CD4-positive, alpha-beta T cell treated with Interleukin-4 for 4 hours (primary cell): Measurements from ENCODE around the gene ADGRB2.
"Not testable (repeated sequence)": the region's sequence is repeated elsewhere in the genome, so short reads cannot be mapped to it uniquely, and the experiment has no call there.

Experiments used
- DNase-seq: peaks from one replicate; pipeline ENCODE4 v3.0.0-alpha.2; 2020

The ADGRB2 gene

GRCh38 chr1:31715873-31716220, 48.3 kb downstream of the ADGRB2 start:
- no peak for DNase-seq

- DNase-seq = no peak
Measured at GRCh38 chr1:31715087-31715872, 48.9 kb downstream of the ADGRB2 start.

DNA sequence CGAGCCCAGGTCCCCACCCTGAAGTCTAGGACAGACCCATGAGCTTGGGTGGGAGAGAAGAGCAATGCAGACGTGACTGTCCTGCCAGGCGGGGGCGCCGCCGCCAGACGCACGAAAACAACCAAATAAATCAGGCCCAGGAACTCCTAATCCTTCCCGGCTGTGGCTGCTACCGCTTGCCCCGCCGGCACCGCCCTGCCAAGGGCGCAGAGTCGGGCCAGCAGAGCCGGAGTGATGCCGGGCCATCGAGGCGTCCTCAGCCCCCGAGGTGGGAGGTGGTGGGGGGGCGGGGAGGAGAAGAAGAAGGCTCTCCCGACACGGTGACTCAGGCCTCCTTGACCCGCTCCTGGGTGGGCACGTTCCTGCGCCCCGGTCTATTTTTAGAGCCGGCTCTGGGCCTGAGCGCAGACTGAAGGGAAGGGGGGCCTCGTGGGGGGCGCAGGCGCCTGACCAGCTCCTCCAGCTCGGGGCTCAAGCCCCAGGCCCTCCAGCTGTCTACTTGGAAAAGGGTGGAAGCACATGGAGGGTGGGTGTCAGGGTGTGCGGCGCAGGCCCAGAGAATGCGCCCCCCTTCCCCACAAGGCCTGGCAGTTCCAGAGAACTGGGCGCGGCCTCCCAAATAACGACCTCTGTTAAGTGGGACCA, 49.6 kb downstream of the ADGRB2 start:
- peak; percentile 17 for DNase-seq

DNA sequence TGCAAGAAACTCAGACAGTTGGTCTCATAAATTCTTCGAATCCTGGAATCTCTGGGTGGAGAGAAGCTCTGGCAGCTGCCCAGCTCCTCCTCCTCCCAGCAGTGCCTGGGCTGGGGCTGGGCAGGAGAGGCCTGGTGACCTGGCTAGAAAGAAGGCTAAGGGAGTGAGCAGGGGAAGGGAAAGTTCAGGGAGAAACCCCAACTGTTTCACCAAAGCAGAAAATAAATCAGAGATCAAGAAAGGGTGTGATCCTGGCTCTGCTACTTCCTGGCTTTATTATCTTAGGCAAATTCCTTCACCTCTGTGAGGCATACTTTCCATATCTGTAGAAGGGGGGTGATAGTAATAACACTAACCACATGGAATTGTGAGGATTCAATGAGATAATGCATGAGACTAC, 51.5 kb downstream of the ADGRB2 start:
- DNase-seq = no peak

GRCh38 chr1:31712068-31712467, 52.1 kb downstream of the ADGRB2 start:
- no peak for DNase-seq

DNA sequence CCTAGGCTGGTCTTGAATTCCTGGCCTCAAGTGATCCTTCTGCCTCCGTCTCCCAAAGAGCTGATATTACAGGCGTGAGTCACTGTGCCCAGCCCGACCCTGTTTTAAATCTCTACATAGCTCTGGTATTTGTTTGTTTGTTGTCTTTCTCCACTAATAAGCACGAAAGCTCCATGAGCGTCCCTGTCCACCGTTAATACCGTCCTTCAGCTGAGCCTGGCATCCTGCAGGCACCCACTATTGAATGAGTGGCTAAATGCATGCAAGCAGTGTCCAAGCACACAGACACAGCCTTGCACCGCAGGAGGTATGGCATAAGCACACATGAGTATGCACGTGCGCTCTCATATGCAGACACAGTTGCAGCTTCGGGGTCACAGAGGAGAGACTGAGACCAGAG, 55.8 kb downstream of the ADGRB2 start:
- DNase-seq = no peak

- DNase-seq = no peak
Measured at GRCh38 chr1:31707711-31708110, 56.4 kb downstream of the ADGRB2 start.

DNA sequence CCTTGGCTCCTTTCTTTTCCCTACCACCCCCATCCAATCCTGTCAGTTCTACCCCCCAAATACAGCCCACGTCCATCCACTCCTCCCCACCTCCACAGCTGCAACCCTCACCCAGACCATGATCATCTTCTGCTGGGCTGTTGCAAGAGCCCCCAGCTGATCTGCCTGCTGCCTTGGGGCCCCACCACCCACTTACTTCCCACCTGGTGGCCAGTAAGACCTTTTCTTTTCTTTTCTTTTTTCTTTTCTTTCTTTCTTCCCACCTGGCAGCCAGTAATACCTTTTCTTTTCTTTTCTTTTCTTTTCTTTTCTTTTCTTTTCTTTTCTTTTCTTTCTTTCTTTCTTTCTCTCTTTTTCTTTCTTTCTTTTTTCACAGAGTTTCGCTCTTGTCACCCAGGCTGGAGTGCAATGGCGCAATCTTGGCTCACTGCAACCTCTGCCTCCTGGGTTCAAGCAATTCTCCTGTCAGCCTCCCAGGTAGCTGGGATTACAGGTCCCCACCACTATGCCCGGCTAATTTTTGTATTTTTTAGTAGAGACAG, 57.0 kb downstream of the ADGRB2 start:
- DNase-seq = not testable (repeated sequence)

DNA sequence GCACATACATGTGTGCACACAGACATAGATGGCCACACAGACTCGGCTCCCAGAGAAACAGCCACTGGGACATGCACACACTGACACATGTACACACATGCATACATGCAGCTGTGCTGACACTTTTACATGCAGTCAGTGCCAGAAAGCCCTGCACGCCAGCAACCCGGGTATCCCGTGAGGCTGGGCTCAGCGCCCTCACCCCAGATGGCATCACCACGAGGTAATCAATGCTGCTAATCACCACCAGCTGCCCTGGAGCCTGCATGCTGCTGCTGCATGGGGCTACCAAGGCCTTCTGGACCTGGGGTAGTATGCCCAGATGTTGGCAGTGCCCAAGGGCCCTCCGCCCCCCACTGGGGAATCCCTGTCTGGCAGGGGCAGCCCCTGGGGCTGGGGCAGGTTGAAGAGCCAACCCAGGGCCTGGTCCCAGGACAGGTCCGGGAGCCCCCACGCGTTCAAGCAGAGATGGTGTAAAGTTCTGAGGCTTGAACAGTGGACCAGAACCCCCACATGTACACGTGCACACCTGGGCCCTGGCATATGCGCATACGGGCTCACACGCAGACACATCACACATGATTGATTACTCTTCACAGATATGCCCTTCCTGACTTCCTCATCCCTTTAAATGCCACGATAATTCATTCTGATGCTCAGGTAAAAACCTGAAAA, 57.6 kb downstream of the ADGRB2 start:
- no peak for DNase-seq

GRCh38 chr1:31705080-31705866, 58.9 kb downstream of the ADGRB2 start:
- peak; percentile 56 for DNase-seq

GRCh38 chr1:31704271-31705079, 59.7 kb downstream of the ADGRB2 start:
- no peak for DNase-seq

- no peak for DNase-seq
Measured at GRCh38 chr1:31703431-31704270, 60.5 kb downstream of the ADGRB2 start, which contains the start of gene COL16A1. Gene COL16A1, minus strand, starts transcription at chr1:31704017. Its CDS starts 1,824 bp downstream, at chr1:31702193.

- no peak for DNase-seq
Measured at GRCh38 chr1:31702836-31703404, 61.2 kb downstream of the ADGRB2 start.

GRCh38 chr1:31701091-31701736, 62.9 kb downstream of the ADGRB2 start:
- peak; percentile 15 for DNase-seq

GRCh38 chr1:31700468-31701090, 63.6 kb downstream of the ADGRB2 start:
- DNase-seq = no peak

- peak; percentile 17 for DNase-seq
Measured at GRCh38 chr1:31699341-31699891, 64.7 kb downstream of the ADGRB2 start.

DNA sequence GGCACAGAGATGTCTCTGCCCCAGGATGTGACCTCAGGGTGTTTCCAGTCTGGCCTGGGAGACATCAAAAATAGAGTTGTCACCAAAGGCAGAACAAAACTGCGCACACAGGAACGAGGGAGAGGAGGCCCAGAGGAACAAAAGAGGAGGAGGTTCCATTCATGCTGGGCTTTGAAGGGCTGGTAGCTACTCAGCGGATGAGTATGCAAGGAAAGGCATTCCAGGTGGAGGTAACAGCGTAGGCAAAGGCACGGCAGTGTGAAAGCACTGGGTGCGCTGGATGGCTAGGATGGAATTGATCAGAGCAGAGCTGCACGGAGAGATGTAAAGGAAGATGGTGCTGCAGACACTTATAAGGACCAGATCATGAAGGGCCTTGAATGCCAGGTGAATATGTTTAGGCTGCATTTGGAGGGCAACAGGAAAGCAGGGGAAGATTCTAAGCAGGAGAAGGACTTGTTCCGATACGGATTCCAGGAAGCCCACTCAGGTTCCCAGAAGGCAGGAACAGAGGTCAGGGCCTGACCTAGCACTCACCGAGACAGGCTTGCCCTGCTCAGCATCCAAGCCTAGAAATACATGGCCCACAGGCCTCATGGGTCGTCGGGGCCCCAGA, 66.7 kb downstream of the ADGRB2 start:
- no peak for DNase-seq

DNA sequence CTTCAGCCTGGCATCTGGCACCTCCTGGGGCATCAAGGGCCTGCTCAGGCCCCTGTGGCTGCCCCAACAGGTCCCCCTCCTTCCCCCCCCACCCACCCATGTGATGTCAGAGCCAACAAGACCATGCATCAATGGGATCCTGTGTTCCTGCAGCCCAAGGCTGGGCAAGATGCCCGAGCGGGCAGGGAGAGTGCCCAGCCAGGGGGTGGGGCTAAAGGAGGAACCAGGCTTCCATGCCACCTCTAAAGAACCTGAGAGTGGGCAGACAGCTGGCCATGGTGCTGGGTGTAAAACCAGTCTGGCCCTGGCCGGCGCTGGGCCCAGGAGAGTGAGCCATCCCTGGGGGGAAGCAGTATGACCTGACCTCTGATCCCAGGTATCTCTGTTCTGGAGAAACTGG, 67.9 kb downstream of the ADGRB2 start:
- DNase-seq = no peak

- no peak for DNase-seq
Measured at GRCh38 chr1:31695327-31695726, 68.8 kb downstream of the ADGRB2 start.
